GM23248 (cell line): ENCODE results near the gene TAS2R41.

Experiments used
- EZH2 ChIP-seq: fragments of 200-600 bp; sonication (generic); IDR thresholded peaks from 2 replicates; pipeline ENCODE4 v1.6.1; 2018; ENCODE audit warnings: antibody characterized with exemption, mild to moderate bottlenecking; ENCODE audit not compliant: insufficient read depth, poor library complexity, severe bottlenecking
- EZH2phosphoT487 ChIP-seq: fragments of 200-600 bp; sonication (generic); IDR thresholded peaks from 2 replicates; pipeline ENCODE4 v1.6.1; 2018; ENCODE audit warnings: antibody characterized with exemption, moderate library complexity, mild to moderate bottlenecking, low read depth; ENCODE audit not compliant: insufficient read depth

GRCh38 chr7:143507534-143508055, 29.9 kb downstream of the TAS2R41 start:
- TF ChIP-seq EZH2phosphoT487 (no peak), EZH2 (no peak)
